CD4-positive, alpha-beta T cell treated with Interleukin-4 for 1 hour (primary cell): ENCODE results near the gene STING1.
A peak's percentile ranks its signal among the peaks of the same experiment; 100 is the strongest.
"Not testable (repeated sequence)": the region's sequence is repeated elsewhere in the genome, so short reads cannot be mapped to it uniquely, and the experiment has no call there.

Experiments
- DNase-seq, 2 donors: peaks; one replicate each; pipeline ENCODE4 v3.0.0-alpha.2; 2020 to 2022

The STING1 gene

DNA sequence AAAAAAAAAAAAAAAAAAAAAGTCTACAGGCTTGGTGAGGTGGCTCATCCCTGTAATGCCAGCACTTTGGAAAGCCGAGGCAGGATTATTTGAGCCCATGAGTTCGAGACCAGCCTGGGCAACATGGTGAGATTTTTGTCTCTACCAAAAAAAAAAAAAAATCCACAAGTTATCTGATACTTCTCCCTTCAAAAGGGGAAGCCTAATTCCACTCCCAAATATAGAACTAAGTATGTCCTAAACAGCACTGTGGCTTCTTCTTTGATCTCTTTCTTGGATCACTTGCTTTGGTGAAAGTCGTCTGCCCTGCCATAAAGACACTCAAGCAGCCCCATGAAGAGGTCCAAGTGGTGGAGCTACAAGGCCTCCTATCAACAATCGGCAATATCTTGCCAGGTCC is 18.8 kb upstream of the STING1 start:
- no peak for DNase-seq

DNA sequence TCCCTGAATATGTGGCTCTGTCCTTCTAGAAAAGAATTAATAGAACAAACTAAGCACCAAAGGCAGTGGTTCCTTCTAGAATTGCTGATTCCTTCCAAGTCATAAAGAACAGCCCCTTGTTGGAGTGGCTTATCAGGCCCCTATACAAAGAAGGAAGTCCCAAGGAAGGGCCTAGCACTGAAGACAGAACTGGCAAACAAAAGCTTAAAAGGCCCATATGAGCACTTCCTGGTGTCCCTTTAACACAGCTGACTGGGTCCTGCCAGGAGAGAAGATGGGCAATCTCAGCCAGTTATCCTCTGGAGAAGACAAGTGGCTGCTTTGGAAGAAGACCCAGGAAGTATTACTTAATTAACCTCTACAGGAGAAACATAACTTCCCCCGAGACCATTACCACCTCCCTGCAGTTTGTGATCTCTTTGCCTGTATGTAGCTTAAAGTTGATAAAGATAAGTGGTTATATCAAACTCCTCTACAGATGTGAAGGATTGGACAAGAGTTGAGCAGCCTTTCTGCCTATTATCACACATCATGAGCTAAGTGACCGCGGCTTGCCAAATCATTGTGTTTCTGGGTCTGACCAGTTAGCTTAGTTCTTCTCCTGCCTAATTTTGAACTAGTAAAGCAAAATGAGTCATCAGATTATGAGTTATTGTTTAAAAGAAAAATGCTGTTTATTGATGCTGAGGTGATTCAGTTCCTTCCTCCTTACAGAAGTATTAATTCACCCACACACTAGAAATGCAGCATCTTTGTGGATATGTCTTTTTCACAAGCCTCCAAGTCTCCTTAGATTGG is 13.3 kb upstream of the STING1 start:
- no peak for DNase-seq

DNA sequence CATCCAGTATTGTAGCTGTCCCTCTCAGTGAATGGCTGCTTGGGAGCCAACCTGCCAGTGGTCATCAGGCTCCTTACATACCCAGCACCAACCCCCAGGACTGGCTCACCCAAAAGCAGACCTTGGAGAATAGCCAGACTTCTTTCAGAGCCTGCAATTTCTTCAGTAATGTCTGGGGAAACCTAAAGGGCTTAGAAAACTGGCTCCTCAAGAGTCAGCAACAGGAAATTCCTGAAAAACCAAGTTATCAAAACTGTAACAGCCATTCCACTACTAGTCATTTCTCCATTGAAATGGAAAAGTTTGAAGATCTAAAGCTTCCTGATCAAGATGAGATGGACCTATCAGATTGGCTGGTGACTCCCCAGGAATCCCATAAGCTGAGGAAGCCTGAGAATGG is 12.3 kb upstream of the STING1 start:
- no peak for DNase-seq

DNA sequence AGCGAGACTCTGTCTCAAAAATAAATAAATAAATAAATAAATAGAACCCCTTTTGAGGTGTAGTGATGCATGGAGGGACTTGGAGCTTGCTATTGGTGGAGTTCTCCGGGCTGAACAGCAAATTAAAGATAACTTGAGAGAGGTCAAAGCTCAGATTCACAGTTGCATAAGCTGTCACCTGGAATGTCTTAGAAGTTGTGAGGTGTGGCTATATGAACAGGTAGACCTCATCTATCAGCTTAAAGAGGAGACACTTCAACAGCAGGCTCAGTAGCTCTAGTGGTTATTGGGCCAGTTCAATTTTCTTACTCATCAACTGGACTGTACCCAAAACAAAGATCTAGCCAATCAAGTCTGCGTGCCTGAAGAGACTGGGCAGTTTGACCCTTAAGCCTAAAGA is 11.7 kb upstream of the STING1 start:
- DNase-seq: no peak

DNA sequence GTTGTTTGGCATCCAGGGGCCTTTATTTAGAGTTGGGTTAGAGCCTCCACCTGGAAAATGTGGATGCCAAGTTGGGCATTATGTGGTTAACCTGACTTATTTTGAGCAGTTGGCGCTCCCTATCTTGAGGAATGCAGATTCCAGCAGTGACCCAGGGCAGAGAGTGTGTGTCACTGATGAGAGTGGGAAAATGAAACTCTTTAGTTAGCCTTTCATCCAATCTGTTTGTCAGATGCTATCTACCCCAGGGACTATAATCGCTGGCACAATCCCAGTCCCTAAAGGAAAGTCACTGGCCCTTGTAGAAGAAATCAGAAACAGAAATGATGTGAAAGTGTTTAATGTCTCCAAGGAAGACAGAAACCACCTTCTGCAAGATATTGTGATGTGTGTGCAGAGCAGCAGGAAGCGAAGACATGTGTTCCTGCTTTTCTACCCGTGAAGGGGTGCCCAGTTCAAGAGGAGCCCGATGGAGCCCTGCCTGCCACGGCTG is 10.2 kb upstream of the STING1 start:
- no peak for DNase-seq

DNA sequence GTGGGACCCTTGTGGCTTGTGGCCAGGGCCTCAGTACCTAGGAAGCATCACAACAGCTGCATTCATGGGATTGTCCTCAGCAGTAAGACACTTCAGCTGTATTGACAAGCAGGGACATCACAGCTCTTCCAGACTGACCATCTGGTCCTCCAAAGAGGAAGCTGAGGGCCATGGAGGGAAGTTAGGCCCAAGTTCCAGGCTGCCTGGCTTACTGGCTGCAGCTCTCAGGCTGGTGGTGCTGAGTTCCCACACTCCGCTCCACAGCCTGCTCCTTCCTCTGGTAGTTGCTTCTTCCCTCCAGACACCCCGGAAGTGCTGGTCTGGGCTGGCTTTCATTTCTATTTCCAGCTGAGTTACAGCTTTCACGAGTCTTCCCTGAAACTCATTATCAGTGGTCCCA is 5.7 kb upstream of the STING1 start:
- peak in 1 of 2 donors; percentile 31 for DNase-seq

DNA sequence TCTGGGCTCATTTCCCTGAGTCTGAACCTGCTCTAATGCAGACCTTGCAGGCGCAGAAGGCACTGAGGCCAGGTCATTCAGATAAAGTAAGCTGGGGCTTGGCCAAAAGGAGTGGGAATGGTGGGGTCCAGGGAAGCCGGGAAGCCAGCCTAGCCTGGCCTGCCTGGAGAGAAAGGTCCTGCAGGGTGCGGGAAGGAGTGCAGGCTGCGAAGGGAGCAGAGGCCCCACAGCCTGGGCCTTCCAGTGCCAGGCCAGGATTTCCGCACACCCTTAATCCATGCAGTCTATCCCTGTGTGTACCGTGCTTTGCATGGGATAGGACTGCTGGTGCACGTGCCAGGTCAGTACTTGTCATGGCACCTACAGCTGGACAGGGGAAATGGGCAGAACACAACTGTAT is 3.6 kb upstream of the STING1 start:
- DNase-seq: no peak

DNA sequence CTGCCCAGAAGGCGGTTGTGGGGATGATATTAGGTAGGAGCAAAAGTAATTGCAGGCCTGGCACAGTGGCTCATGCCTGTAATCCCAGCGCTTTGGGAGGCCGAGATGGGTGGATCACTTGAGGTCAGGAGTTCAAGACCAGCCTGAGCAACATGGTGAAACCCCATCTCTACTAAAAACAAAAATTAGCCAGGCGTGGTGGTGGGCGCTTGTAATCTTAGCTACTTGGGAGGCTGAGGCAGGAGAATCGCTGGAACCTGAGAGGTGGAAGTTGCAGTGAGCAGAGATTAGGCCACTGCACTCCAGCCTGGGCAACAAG is 291 bp upstream of the STING1 start:
- DNase-seq: not testable (repeated sequence)

DNA sequence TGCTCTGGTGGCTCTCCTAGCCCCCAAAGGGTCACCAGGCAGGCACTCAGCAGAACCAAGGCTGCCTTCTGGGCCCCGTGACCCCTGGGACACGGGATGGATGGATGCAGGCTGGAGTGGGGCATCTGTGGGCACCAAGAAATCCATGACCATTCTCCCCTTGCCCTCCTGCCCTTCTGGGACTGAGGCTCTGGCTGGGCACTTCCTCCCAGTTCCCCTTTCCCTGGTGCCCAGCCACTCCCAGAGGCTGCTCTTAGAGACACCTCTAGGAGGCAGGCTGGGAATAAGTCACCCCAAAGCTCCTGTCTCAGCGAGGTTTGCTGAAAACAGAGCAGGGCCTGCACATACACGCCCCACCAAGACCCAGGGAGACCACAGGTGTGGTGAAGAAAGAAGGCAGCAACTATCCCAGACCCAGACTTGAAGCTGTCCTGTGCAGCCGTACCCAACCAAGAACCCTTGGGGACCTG is 943 bp downstream of the STING1 start:
- DNase-seq: peak in 1 of 2 donors; percentile 28

DNA sequence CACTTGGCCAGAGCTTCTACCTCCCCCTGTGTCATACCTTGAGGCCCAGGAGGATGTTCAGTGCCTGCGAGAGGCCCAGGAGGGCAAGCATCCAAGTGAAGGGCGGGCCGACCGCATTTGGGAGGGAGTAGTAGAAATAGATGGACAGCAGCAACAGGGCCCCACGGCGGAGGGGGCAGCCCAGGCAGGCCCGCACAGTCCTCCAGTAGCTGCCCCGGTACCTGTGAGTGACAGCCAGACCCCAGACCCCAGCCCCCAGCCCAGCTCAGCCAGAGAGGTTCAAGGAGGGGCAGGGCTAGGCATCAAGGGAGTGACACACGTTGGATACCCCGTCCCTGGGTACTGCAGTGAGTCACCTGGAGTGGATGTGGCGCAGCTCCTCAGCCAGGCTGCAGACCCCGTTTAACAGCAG is 1.4 kb downstream of the STING1 start:
- no peak for DNase-seq

DNA sequence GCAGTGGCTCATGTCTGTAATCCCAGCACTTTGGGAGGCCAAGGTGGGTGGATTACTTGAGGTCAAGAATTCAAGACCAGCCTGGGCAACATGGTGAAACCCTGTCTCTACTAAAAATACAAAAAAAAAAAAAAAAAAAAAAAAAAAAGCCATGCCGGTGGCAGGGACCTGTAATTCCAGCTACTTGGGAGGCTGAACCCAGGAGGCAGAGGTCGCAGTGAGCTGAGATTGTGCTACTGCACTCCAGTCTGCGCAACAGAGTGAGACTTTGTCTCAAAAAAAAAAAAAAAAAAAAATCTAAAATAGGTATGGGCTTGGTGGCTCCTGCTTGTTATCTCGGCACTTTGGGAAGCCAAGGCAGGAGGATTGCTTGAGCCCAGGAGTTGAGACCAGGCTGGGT is 2.8 kb downstream of the STING1 start:
- DNase-seq: not testable (repeated sequence)

DNA sequence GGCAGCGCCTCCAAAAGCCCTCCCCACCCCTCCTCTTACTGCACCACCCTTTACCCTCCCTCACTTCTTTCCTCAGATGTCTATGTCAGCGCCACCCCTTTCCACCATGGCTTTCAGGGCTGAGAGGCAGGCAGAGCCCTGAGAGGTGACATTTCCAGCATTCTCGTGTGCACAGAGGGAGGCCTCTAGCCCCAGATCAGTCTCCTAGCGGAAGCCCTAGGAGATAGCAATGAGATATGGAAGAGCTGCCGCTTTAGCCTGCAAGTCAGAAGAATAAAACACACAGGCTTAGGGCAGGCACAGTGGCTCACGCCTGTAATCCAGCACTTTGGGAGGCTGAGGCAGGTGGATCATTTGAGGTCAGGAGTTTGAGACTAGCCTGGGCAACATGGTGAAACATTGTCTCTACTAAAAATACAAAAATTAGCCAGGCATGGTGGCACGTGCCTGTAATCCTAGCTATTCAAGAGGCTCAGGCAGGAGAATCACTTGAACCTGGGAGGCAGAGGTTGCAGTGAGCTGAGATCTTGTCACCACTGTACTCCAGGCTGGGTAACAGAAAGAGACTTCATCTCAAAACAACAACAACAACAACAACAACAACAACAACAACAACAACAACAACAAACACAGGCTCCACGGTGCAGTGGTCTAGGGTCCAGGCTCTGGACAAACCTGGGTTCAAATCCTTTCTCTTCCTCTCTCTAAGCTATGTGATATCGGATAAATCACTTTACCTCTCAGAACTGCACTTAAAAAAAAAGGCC is 3.7 kb downstream of the STING1 start:
- DNase-seq: not testable (repeated sequence)

DNA sequence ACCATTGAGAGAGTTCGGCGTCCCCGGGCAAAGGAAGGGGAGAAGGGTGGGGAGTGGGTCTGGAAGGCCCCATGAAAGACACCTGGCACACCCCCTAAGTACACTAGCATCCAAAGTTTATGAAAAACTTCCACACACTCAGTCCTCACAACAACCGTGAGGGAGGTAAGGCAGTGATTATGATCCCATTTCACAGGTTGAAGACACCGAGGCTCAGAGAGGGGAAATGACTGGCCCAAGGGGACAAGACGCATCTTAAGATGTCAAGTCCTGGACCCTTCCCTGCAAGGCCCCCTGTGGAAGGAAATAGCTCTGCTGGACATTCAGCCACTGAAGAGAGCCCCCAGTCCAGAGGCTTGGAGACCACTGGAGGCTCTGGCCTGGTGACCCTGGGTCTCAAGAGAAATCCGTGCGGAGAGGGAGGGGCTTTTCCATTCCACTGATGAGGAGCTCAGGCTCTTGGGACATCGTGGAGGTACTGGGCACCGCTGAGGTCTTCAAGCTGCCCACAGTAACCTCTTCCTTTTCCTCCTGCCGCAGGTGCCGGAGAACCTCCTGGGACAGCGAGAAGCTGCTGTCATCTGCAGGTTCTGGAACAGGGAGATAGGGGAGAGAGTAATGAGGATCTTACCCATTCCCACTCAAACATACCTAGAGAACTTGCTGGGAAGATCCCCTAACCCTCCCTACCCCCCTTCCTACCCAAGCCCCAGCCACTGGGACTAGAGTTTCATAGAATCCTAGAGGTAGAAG is 6.5 kb downstream of the STING1 start:
- DNase-seq: no peak

DNA sequence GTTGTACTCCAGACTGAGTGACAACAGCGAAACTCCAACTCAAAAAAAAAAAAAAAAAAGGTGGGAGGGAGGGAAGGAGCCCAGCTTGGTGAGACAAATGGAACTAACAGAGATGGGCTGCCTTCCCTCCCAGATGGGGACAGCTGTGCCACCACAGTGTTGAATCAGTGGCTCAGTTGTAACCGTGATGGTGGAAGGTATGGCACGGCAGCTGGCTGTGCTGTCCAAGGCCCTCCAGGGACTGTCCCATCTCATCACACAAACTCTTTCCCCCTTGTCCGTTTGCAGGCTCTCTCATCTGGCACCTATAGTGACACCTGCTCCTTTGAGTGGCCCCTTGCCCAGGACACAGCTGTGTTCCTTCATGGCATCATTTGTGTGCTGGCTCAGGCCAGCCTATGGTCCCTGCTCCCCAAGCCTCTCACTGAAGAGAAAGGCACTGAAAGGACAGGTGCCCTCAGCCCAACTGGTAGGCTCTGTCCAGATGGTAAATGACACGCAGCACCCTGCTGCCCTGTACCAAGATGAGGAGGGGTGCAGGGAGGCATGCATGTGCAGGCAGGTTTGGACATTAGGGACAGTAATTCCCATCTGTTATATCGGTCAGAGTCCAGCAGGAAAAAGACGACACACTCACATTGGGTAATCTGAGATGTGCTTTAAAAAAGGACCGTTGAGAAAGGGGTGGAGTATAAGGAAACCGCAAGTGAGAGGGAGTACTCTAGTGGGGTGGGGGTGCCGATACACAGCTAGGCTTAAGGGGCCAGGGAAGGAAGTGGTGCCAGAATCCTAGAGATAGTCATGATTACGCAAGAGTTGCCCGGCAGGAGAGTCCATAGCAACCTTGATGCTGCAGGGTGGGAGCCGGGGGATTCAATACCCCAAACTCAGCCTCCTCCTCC is 7.4 kb downstream of the STING1 start:
- peak; percentile 27 to 50 for DNase-seq

DNA sequence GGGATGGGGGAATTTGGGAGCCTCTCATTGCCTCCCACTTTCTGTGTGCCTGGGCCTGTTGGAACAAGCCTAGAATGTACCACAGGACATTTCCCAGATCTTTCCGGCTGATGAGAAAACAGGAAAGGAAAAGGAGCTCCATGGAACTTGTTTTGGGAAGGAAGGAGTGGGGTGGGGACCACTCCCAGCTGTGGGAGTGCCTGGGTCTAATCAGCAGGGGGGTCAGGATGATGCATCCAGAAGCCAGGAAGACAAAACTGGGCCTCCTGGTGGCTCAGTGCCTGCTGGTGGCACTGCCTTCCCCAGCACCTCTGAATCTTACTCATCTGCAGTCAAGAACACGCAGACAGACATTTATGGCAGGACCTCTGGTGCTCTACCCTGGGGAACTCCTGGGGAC is 9.0 kb downstream of the STING1 start:
- no peak for DNase-seq

DNA sequence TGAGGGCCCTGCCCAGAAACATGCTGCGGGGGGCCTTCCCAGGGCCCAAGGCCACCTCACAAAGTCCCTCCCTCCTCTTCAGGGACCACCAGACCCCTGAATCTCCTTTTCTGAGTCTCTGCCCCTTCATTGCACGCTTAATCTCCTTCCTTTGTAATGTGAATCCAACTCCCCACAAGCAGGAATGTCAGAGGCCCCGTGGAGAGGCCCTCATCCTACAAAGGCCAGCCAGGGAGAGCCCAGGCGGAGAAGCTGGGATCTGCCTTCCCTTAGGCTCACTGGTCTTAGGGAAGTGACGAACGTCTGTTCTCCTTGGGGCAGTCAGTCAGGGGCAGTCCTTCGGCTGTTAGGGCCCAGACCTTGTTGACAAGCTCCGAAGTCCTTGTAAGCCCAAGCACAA is 9.5 kb downstream of the STING1 start:
- no peak for DNase-seq

DNA sequence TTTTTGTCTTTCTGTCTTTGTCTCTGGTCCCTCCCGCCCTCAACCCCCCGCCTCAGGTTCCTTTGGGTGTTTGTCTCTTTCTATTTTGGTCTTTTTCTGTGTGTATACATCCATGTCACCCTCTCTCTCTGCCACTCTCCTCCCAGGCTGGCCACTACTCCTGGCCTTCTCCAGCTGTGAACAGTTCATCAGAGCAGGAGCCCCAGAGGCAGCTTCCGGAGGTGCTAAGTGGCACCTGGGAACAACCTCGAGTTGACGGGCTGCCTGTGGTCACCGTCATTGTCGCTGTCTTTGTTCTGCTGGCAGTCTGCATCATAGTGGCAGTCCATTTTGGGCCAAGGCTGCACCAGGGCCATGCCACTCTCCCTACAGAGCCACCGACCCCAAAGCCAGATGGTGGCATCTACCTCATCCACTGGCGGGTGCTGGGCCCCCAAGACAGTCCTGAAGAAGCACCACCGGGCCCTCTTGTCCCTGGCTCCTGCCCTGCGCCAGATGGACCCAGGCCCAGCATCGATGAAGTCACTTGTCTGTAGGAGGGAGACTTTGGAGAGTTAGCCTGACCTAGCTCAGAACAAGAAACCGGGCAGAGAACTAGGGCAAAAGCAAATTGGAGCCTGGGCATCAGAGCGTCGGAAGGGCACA is 10.1 kb downstream of the STING1 start:
- no peak for DNase-seq

DNA sequence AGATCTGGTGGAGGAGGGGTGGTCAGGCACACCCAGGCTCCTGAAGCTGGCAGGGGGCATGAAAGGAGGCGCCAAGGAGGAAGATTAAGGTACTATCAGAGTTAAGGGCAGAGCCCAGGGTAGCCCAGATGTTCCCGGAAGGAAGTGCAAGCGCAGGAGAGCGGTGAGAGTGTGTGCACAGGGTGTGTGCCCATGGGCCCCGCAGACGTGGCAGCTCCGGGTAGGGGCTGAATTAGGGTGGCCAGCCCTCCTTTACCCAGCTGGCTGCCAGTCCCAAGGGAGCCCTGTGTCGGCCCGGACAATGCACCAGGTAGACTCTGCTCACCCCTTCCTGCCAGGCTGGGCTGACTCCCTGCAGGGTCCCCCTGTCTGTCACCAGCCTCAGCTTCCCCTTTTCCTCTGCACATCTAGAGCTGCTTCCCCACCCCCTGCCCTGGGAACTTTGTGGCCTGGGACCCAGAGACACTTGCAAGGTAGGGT is 11.7 kb downstream of the STING1 start, which contains the start of gene SMIM33:
SMIM33 (plus strand) TSS at position 184 of the 480 bp plus-strand sequence; CDS start at position 302, 118 bp downstream.
- DNase-seq: peak in 1 of 2 donors; percentile 59

DNA sequence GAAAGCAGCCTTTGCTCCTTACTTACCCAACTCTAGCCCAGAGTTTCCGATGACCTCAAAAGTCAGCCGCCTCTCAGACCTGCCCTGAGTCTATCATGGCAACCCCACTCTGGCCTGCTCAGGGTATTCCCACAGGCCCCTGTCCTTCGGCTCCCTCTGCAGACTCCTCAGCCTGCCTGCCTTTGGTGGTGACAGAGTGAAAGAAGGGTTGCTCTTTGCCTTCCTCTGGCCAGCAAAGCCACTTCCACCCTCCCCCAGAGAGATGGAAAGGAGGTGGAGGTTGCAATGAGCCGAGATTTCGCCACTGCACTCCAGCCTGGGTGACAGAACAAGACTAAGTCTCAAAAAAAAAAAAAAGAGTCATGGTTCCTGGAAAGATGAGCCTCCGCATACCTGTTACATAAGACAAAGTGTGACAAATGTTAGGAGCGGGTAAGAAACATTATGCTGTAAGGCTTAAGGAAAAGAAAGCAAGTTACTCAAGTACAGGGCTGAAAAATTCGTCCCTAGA is 14.1 kb downstream of the STING1 start:
- DNase-seq: peak in 1 of 2 donors; percentile 41

DNA sequence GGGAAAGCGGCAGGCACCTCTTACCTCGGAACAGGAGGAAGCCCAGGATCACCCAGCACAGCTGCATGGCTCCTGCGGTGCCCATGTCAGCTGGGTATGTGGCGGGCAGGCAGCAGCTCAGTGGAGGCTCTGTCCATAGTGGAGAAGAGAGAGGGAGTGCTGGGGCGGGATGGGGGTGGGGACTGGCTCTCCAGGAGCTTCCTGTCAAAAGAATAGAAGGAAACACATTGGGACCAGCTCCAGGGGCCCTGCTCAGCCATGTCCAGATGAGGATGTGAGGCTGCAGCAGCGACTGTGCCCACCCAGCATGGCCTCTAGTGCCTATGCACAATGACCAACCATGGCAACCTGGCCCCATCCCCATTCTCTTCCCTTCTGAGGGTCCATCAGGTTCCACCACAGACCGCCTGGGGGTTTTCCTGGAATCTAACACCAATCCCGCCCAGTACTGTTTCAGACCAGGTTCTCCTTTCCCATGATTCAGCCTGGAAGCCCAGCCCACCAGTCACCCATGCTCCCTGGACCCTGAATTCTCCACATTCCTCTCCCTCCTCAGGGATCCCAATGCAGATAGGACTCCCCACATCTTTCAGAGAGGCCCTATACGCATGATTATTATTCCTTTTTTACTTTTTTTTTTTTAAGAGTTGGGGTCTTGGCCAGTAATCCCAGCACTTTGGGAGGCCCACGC is 19.8 kb downstream of the STING1 start, which contains the start of gene ECSCR:
ECSCR (minus strand) TSS at position 158 of the 691 bp plus-strand sequence; CDS start at position 85, 73 bp downstream.
- DNase-seq: no peak
